GM12878 (cell line): Measurements from ENCODE around the gene DUSP12. TPM values are rescaled to one million over a fixed set of nuclear protein-coding genes. Genes with fewer than 3 reads are reported as not detected.

Experiments used
- ATAC-seq: fragments of 200-7000 bp; cut with Tn5 transposase; 3 replicates; pipeline ENCODE4 v1.9.1; 2020; ENCODE audit warnings: mild to moderate bottlenecking, moderate library complexity
- BruUV-seq: library from RNA; stranded (reverse); fragments of 400-500 nt; replicated peaks from 2 replicates; lab custom pipeline; 2021; lab: Mats Ljungman, UMichigan
- CTCF ChIA-PET: fragments of 300-600 bp; sonication (Branson Sonifier 250); formaldehyde crosslinking; extraction: SDS; loops from one replicate; lab custom pipeline; 2021; ENCODE audit warnings: inconsistent platforms; lab: Yijun Ruan, JAX
- POLR2A ChIA-PET: fragments of 350-600 bp; formaldehyde crosslinking; extraction: SDS; loops from one replicate; lab custom pipeline; 2021; ENCODE audit warnings: inconsistent platforms; lab: Charles Lee
- RAD21 ChIA-PET: fragments of 300-600 bp; sonication (Branson Sonifier 250); formaldehyde crosslinking; loops from one replicate; lab custom pipeline; 2023; ENCODE audit warnings: antibody characterized with exemption; ENCODE audit not compliant: unreplicated experiment; lab: Charles Lee
- SMC1A ChIA-PET: fragments of 300-600 bp; sonication (Branson Sonifier 250); formaldehyde crosslinking; loops from one replicate; lab custom pipeline; 2023; ENCODE audit not compliant: unreplicated experiment, uncharacterized antibody; lab: Charles Lee
- DNase-seq: peaks from one replicate; pipeline ENCODE4 v3.0.0-alpha.2; 2011; ENCODE audit warnings: low read depth, low spot score
- FAIRE-seq: peaks from 3 replicates; lab custom pipeline; 2011; peaks lifted over from hg19 to GRCh38; lab: Jason Lieb, UNC
- H2AFZ ChIP-seq: 2 replicates; pipeline ENCODE4 v1.6.0; 2011; ENCODE audit warnings: low read depth, low read length, control low read depth; ENCODE audit not compliant: control insufficient read depth
- H3K27ac ChIP-seq: 2 replicates; pipeline ENCODE4 v1.5.1; 2011; ENCODE audit warnings: control low read depth; ENCODE audit not compliant: control insufficient read depth, insufficient read depth
- H3K27me3 ChIP-seq, 2 experiments: replicated peaks in 1 of 2; 2 replicates each; pipeline versions ENCODE4 v1.6.0 to v1.6.1; 2011; ENCODE audit warnings: low read length in 1 of 2; ENCODE audit not compliant: control insufficient read depth in 2 of 2, insufficient read depth in 2 of 2
- H3K36me3 ChIP-seq, 2 experiments: 2 replicates each; pipeline ENCODE4 v1.5.1; 2011; ENCODE audit warnings: low read length in 1 of 2; ENCODE audit not compliant: control insufficient read depth in 2 of 2, insufficient read depth in 2 of 2
- H3K4me1 ChIP-seq: 2 replicates; pipeline ENCODE4 v1.6.1; 2011; ENCODE audit warnings: mild to moderate bottlenecking, low read length, moderate library complexity, mixed read lengths; ENCODE audit not compliant: control insufficient read depth, insufficient read depth
- H3K4me2 ChIP-seq: 2 replicates; pipeline ENCODE4 v1.6.0; 2011; ENCODE audit warnings: control low read depth; ENCODE audit not compliant: control insufficient read depth, insufficient read depth
- H3K4me3 ChIP-seq: fragments of 200-600 bp; sonication (generic); 2 replicates; pipeline ENCODE4 v1.5.1; 2016
- H3K79me2 ChIP-seq: 2 replicates; pipeline ENCODE4 v1.6.0; 2011; ENCODE audit warnings: low read length; ENCODE audit not compliant: control insufficient read depth, insufficient read depth
- H3K9ac ChIP-seq: 2 replicates; pipeline ENCODE4 v1.8.0; 2011; ENCODE audit warnings: low read length, control low read depth, mixed read lengths; ENCODE audit not compliant: control insufficient read depth, insufficient read depth
- H3K9me3 ChIP-seq: replicated peaks from 3 replicates; pipeline ENCODE4 v1.5.1; 2011; ENCODE audit warnings: mild to moderate bottlenecking, low read length; ENCODE audit not compliant: control insufficient read depth, insufficient read depth
- H4K20me1 ChIP-seq: 2 replicates; pipeline ENCODE4 v1.6.0; 2011; ENCODE audit not compliant: control insufficient read depth, insufficient read depth
- BCL11A ChIP-seq: IDR thresholded peaks from 2 replicates; pipeline ENCODE4 v1.6.1; 2011; ENCODE audit warnings: low read depth, low read length
- CBFB ChIP-seq: IDR thresholded peaks from 2 replicates; pipeline ENCODE4 v1.6.1; 2016; ENCODE audit warnings: antibody characterized with exemption, low read depth
- HDAC2 ChIP-seq: fragments of 200-600 bp; sonication (generic); IDR thresholded peaks from 2 replicates; pipeline ENCODE4 v1.6.1; 2017
- KDM1A ChIP-seq: fragments of 200-600 bp; sonication (generic); IDR thresholded peaks from 2 replicates; pipeline ENCODE4 v1.6.1; 2016; ENCODE audit warnings: borderline replicate concordance
- RELB ChIP-seq: fragments of 450-650 bp; IDR thresholded peaks from 2 replicates; pipeline ENCODE4 v1.6.1; 2017; ENCODE audit warnings: low read depth, mild to moderate bottlenecking, moderate library complexity
- SPI1 ChIP-seq: IDR thresholded peaks from 2 replicates; pipeline ENCODE4 v1.6.1; 2011; ENCODE audit warnings: low read depth, mild to moderate bottlenecking, low read length, moderate library complexity, borderline replicate concordance; ENCODE audit not compliant: insufficient read depth
- YY1 ChIP-seq: IDR thresholded peaks from 2 replicates; pipeline ENCODE4 v1.6.1; 2011; ENCODE audit warnings: low read depth, mild to moderate bottlenecking, low read length
- WGBS: methylation state at CpG from one replicate; pipeline ENCODE4 v1.1.6; 2016; ENCODE audit warnings: low lambda C conversion rate; ENCODE audit not compliant: insufficient replicate concordance, insufficient coverage; ENCODE audit errors: missing lambda C conversion rate; 5-methylcytosine and 5-hydroxymethylcytosine counted together
- in situ Hi-C: fragments of 300-500 bp; cut with MboI; formaldehyde crosslinking; loops from 9 replicates; pipeline ENCODE4 v1.14.3; 2018; ENCODE audit warnings: mixed read lengths
- intact Hi-C: fragments of 100-400 bp; cut with micrococcal nuclease; formaldehyde crosslinking; loops from one replicate; pipeline ENCODE4 v1.14.2; 2022; ENCODE audit not compliant: unreplicated experiment
- polyA plus RNA-seq, 11 experiments: library from polyadenylated mRNA; depleted of rRNA in 4 of 11; unstranded in 6 of 11; stranded (reverse) in 5 of 11; fragments of >200 nt; fragmentation: Nextera tagmentation in 4 of 11; fragmentation: Illumina TruSeq in 1 of 11; extraction: Ambion mirVana in 4 of 11; extraction: Trizol in 1 of 11; gene quantifications; 1 replicate in 1 of 11; 2 replicates in 10 of 11; pipeline versions ENCODE4 v1.2.1 to v1.2.3, GENCODE V29; 2011 to 2016; ENCODE audit warnings: inconsistent platforms in 2 of 11, missing spikeins in 2 of 11, low read depth in 1 of 11
- total RNA-seq, 4 experiments: library from RNA; depleted of rRNA in 3 of 4; stranded (reverse); fragments of >200 nt in 3 of 4; fragmentation: Illumina TruSeq in 1 of 4; extraction: Trizol in 1 of 4; gene quantifications; 2 replicates each; pipeline versions ENCODE4 v1.2.1 to v1.2.3, GENCODE V29; 2013 to 2021
- TF ChIP-seq, protein P1 (sequence below): fragments of 450-650 bp; IDR thresholded peaks from 2 replicates; pipeline ENCODE4 v1.6.1; 2018; ENCODE audit warnings: borderline replicate concordance, mild to moderate bottlenecking; ENCODE audit not compliant: partially characterized antibody

The DUSP12 gene
- total and polyA plus RNA-seq, 10 of the 15 experiments (the other 5 are each of a cell fraction or from before 2014, with no cell fraction given), result 7.0 to 51.5 (median 35.4) TPM

DNA sequence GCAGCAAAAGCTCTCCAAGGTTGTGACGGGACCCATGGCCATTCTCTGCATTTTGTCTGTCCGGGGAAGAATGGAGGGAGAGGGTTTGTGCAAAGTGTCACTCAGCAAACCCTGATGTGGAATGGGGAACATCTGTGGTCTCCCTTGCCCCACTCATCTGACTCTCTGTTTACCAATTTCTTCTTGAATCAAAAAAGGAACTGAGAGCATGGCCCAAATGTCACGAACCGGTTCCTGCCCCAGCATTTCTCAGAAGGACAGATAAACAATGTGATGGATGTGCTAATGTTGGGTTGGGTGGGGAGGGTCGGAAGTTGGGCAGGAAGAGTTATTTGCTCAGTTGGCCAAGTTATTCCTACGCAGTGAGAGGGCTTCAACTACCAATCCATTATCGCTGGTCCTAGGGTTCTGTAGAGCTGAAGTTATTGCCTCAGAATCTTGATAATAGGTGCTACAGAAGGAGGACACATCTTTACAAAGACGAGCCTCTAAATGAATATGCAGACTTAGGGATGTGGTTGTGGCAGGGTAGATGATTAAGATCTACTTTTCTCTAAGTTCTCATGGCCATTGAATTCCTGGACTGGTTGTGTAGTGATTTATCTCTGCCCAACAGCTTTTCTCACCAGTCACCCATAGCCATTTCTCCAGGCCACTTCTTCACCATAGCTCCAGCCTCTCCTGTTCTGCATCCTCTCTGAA lies 9.6 kb upstream of the DUSP12 start (continued):
- no peak for TF ChIP-seq HDAC2

DNA sequence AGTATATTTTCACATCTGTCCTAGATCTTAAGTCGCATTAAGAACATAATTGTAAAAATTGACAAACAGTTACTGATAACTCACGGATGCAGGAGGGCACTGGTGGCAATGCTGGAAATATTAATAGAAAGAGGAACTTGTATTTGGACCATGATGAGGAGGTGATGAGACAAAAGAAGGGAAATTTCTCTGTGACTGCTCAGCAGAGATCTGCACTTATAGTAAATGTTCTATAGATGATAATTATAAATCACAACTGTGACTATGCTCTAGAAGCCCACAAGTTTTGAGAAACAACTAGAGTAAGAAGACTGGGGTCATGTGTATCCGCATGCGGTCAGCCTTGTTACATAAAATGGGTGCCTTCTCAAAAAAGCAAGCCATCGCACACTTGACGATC lies 8.7 kb upstream of the DUSP12 start:
- Histone ChIP-seq H3K27me3 (no peaks in the 10 kb centered on the region), H3K4me3 (no peak overlapping the region), H3K9me3 (no peaks in the 10 kb centered on the region), H3K4me1 (peaks cover 68% of the 10 kb centered on the region), H3K9ac (no peak overlapping the region), H3K4me2 (0 out of 2 replicates have a peak overlapping the region, but pooled peaks have one; percentile 9), H2AFZ (peak overlapping the region; percentile 16; the same call in 1 of the 2 replicates), H4K20me1 (no peaks in the 10 kb centered on the region), H3K36me3 (no peaks in the 10 kb centered on the region), H3K79me2 (no peaks in the 10 kb centered on the region), H3K27ac (peak overlapping the region; percentile 83)
- intact Hi-C loops, result loop anchor here (1.0 to 10.0 kb wide), 3 partner anchors 196 to 346 kb away; partner anchors contain the start of gene FCGR3A
- ATAC-seq (no peak), DNase-seq (no peak), FAIRE-seq (no peak)
- ChIA-PET RAD21 (interaction anchor here (0.6 to 6.4 kb wide), 18 partner anchors 8 to 514 kb away, joined by 3 to 85 read pairs (median 7); partner anchors contain the start of genes DUSP12 and TOMM40L), CTCF (interaction anchor here (0.8 to 16.4 kb wide), 23 partner anchors 8 to 549 kb away, joined by 3 to 262 read pairs (median 6); partner anchors contain the start of genes DUSP12, FCGR2A and FCRLA), POLR2A (no interaction called here), SMC1A (interaction anchor here (0.8 to 9.7 kb wide), 16 partner anchors 11 to 743 kb away, joined by 3 to 97 read pairs (median 6); partner anchors contain the start of gene FCRLA)
- in situ Hi-C loops, result loop anchor here (10.0 kb wide), 2 partner anchors 256 to 546 kb away; partner anchors contain the start of gene ADAMTS4
- TF ChIP-seq SPI1, result no peak
- no peak for TF ChIP-seq KDM1A
- TF ChIP-seq CBFB, result no peak
- no peak for TF ChIP-seq BCL11A
- TF ChIP-seq YY1, result no peak
- no peak for TF ChIP-seq RELB
- TF ChIP-seq, protein P1, sequence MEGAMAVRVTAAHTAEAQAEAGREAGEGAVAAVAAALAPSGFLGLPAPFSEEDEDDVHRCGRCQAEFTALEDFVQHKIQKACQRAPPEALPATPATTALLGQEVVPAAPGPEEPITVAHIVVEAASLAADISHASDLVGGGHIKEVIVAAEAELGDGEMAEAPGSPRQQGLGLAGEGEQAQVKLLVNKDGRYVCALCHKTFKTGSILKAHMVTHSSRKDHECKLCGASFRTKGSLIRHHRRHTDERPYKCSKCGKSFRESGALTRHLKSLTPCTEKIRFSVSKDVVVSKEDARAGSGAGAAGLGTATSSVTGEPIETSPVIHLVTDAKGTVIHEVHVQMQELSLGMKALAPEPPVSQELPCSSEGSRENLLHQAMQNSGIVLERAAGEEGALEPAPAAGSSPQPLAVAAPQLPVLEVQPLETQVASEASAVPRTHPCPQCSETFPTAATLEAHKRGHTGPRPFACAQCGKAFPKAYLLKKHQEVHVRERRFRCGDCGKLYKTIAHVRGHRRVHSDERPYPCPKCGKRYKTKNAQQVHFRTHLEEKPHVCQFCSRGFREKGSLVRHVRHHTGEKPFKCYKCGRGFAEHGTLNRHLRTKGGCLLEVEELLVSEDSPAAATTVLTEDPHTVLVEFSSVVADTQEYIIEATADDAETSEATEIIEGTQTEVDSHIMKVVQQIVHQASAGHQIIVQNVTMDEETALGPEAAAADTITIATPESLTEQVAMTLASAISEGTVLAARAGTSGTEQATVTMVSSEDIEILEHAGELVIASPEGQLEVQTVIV, result no peak
- 24% methylated on average over 6 of the region's 6 CpGs for WGBS
- BruUV-seq, result no TSS peak
